ENCODE measurements around the gene ARL13B. TPM values are rescaled to one million over a fixed set of nuclear protein-coding genes. Genes with fewer than 3 reads are reported as not detected.

Gene ARL13B
- total and polyA plus RNA-seq, 2 of the 4 experiments (the other 2 are of a cell fraction) = 2.7 to 3.0 TPM

DNA sequence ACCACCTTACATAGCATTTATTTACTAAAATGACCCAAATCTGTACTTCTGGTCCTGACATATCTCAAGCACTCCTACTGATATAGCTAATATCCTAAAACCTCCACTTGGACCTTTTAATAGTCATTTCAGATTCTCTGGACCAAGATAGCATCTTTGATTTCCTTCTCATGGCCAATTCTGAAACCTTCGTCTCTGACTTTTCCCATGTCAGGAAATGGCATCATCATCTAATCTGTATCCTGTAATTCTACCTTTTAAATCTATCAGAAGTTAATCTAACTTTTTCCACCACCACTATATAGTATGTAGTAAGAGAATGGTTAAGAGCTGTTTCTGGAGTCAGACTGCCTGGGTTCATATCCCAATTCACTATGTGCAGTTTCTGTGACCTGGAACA is 32.2 kb downstream of the ARL13B start:
- H4K91ac ChIP-seq (ENCODE audit: insufficient read depth, low read depth, low read length) = no peak overlapping the region
- H3K4me1 ChIP-seq (ENCODE audit: control insufficient read depth, insufficient read depth, low read length) = no peaks in the 10 kb centered on the region
- ChIA-PET POLR2A (ENCODE audit: unreplicated experiment) (no interaction called here), CTCF (no interaction called here)
- H3K27ac ChIP-seq (ENCODE audit: insufficient read depth, low read length) = no peak overlapping the region
- intact Hi-C loops (cut with micrococcal nuclease) = no loop called here
- DNase-seq (no peak), ATAC-seq (ENCODE audit: low read depth) (no peak)
- H3K9me1 ChIP-seq (ENCODE audit: insufficient read depth, low read length) = no peaks in the 10 kb centered on the region
- no peak overlapping the region for H2BK20ac ChIP-seq (ENCODE audit: low read depth, low read length)
- no peak overlapping the region for H3K9ac ChIP-seq (ENCODE audit: low read depth, low read length)
- no peak overlapping the region for H3K4me2 ChIP-seq (ENCODE audit: low read depth, low read length)
- H3K23ac ChIP-seq (ENCODE audit: low read depth, low read length) = no peak overlapping the region
- H2BK5ac ChIP-seq (ENCODE audit: low read depth, low read length, poor library complexity, severe bottlenecking) = no peak overlapping the region
- no peak overlapping the region for H2AFZ ChIP-seq (replicated peaks; ENCODE audit: low read length, poor library complexity)
- dilution Hi-C loops (cut with HindIII; ENCODE audit: low sequenced_read_pairs, unreplicated experiment) = no loop called here
- no peaks in the 10 kb centered on the region for H3K9me3 ChIP-seq (ENCODE audit: control insufficient read depth, insufficient read depth, low read length)
- no peak overlapping the region for H3K18ac ChIP-seq (ENCODE audit: low read depth, low read length)
- no peak overlapping the region for H4K8ac ChIP-seq (ENCODE audit: low read depth in 2 of 2, low read length in 2 of 2)
- TF ChIP-seq NFE2L2 (IDR thresholded peaks at IDR 0.05; ENCODE audit: low read depth, low read length) (no peak), RAD21 (IDR thresholded peaks at IDR 0.05; ENCODE audit: low read length) (no peak), FOS (IDR thresholded peaks at IDR 0.05; ENCODE audit: low read depth, low read length) (no peak), CHD1 (IDR thresholded peaks at IDR 0.05; ENCODE audit: low read depth, low read length) (no peak), POLR2A (IDR thresholded peaks at IDR 0.05; ENCODE audit: low read depth, low read length) (no peak), MXI1 (IDR thresholded peaks at IDR 0.05; ENCODE audit: borderline replicate concordance, low read depth, low read length) (no peak)
- in situ Hi-C loops (cut with MboI; ENCODE audit: low sequenced_read_pairs) = no loop called here
- H3K79me1 ChIP-seq (ENCODE audit: low read depth in 1 of 2, low read length in 2 of 2) = no peaks in the 10 kb centered on the region
- H3K4me3 ChIP-seq (ENCODE audit: insufficient read depth, low read depth, low read length) = no peak overlapping the region
- BruUV-seq (replicated peaks) = no TSS peak
- no peak overlapping the region for H3K4ac ChIP-seq (ENCODE audit: low read depth, low read length)
- H3K27me3 ChIP-seq (ENCODE audit: control insufficient read depth, insufficient read depth, low read length) = no peaks in the 10 kb centered on the region
- WGBS, 2 experiments (ENCODE audit: extremely low coverage in 2 of 2, insufficient read length in 1 of 2) = no CpG with 5 or more reads among the region's 1 CpG
- H4K5ac ChIP-seq (ENCODE audit: low read depth, low read length) = no peak overlapping the region
- H3K36me3 ChIP-seq (ENCODE audit: control insufficient read depth, insufficient read depth, low read length) = no peaks in the 10 kb centered on the region
- H3K56ac ChIP-seq (ENCODE audit: extremely low read depth, insufficient read depth, low read length) = no peak overlapping the region
- no peaks in the 10 kb centered on the region for H4K20me1 ChIP-seq (ENCODE audit: insufficient read depth, low read length)
- no peak overlapping the region for H2AK9ac ChIP-seq (replicated peaks; ENCODE audit: low read depth, low read length, poor library complexity)
- H2AK5ac ChIP-seq (ENCODE audit: low read depth, low read length) = no peak overlapping the region
- H3K14ac ChIP-seq (replicated peaks; ENCODE audit: low read depth, low read length) = no peak overlapping the region
- H2BK120ac ChIP-seq (ENCODE audit: low read depth, low read length) = no peak overlapping the region
- H2BK15ac ChIP-seq (ENCODE audit: low read depth, low read length) = no peak overlapping the region

Data from IMR-90 (cell line).